HEK293T (cell line): ENCODE results near the gene TOB2.
"Not testable (repeated sequence)": the region's sequence is repeated elsewhere in the genome, so short reads cannot be mapped to it uniquely, and the experiment has no call there.

Experiments
- CTCF ChIA-PET: fragments of 350-600 bp; formaldehyde crosslinking; extraction: SDS; loops from one replicate; lab custom pipeline; 2021; ENCODE audit warnings: antibody characterized with exemption, inconsistent platforms; lab: Yijun Ruan, JAX
- POLR2A ChIA-PET: fragments of 350-600 bp; formaldehyde crosslinking; extraction: SDS; loops from one replicate; lab custom pipeline; 2020; ENCODE audit warnings: antibody characterized with exemption, inconsistent platforms; lab: Yijun Ruan, JAX
- DNase-seq: peaks from one replicate; pipeline ENCODE4 v3.0.0; 2012; ENCODE audit warnings: mixed read lengths; ENCODE audit errors: extremely low spot score
- ARNT ChIP-seq: fragments of 450-650 bp; IDR thresholded peaks from 2 replicates; pipeline ENCODE4 v1.6.1; 2017; ENCODE audit warnings: mild to moderate bottlenecking
- BHLHE40 ChIP-seq: fragments of 450-650 bp; IDR thresholded peaks from 2 replicates; pipeline ENCODE4 v1.6.1; 2016; ENCODE audit warnings: mild to moderate bottlenecking, moderate library complexity, borderline replicate concordance
- CTBP1 ChIP-seq: fragments of 450-650 bp; IDR thresholded peaks from 2 replicates; pipeline ENCODE4 v1.6.1; 2016; ENCODE audit warnings: borderline replicate concordance
- ELF4 ChIP-seq: fragments of 450-650 bp; IDR thresholded peaks from 2 replicates; pipeline ENCODE4 v1.6.1; 2017; ENCODE audit warnings: antibody characterized with exemption
- FOXA1 ChIP-seq: fragments of 450-650 bp; IDR thresholded peaks from 2 replicates; pipeline ENCODE4 v1.6.1; 2016; ENCODE audit warnings: mild to moderate bottlenecking
- FOXK2 ChIP-seq: fragments of 450-650 bp; IDR thresholded peaks from 2 replicates; pipeline ENCODE4 v1.6.1; 2016; ENCODE audit warnings: mild to moderate bottlenecking
- FOXM1 ChIP-seq: fragments of 450-650 bp; IDR thresholded peaks from 2 replicates; pipeline ENCODE4 v1.6.1; 2017; ENCODE audit warnings: mild to moderate bottlenecking, borderline replicate concordance
- HDGF ChIP-seq: fragments of 450-650 bp; IDR thresholded peaks from 2 replicates; pipeline ENCODE4 v1.6.1; 2017; ENCODE audit warnings: antibody characterized with exemption, borderline replicate concordance
- L3MBTL2 ChIP-seq: fragments of 450-650 bp; conservative IDR thresholded peaks from 2 replicates; pipeline ENCODE4 v1.6.1; 2016; ENCODE audit warnings: mild to moderate bottlenecking
- LEF1 ChIP-seq: fragments of 450-650 bp; IDR thresholded peaks from 2 replicates; pipeline ENCODE4 v1.6.1; 2017; ENCODE audit warnings: mild to moderate bottlenecking, borderline replicate concordance
- NFRKB ChIP-seq: fragments of 450-650 bp; IDR thresholded peaks from 2 replicates; pipeline ENCODE4 v1.6.1; 2016; ENCODE audit warnings: mild to moderate bottlenecking, moderate library complexity
- PKNOX1 ChIP-seq: fragments of 450-650 bp; IDR thresholded peaks from 2 replicates; pipeline ENCODE4 v1.6.1; 2016
- SP1 ChIP-seq: fragments of 450-650 bp; IDR thresholded peaks from 2 replicates; pipeline ENCODE4 v1.6.1; 2017
- SUZ12 ChIP-seq: fragments of 450-650 bp; IDR thresholded peaks from 2 replicates; pipeline ENCODE4 v1.6.1; 2016; ENCODE audit warnings: mild to moderate bottlenecking
- TARDBP ChIP-seq: fragments of 450-650 bp; IDR thresholded peaks from 2 replicates; pipeline ENCODE4 v1.6.1; 2016
- ZNF384 ChIP-seq: fragments of 450-650 bp; IDR thresholded peaks from 2 replicates; pipeline ENCODE4 v1.6.1; 2016

TOB2 gene

GRCh38 chr22:41442240-41442792, 4.3 kb downstream of the TOB2 start:
- POLR2A ChIA-PET: interaction anchor here (1.5 kb wide), 1 partner anchor 13 kb away, joined by 4 read pairs; no protein-coding TSS in a partner anchor
- DNase-seq: no peak
- CTCF ChIA-PET: interaction anchor here (0.9 to 1.1 kb wide), 2 partner anchors 38 to 75 kb away, joined by 3 to 4 read pairs; no protein-coding TSS in a partner anchor
- TF ChIP-seq ARNT (no peak), NFRKB (no peak), SP1 (no peak), BHLHE40 (no peak), FOXM1 (no peak), CTBP1 (no peak), FOXA1 (no peak), ZNF384 (no peak), PKNOX1 (no peak)

GRCh38 chr22:41440511-41440910, 6.1 kb downstream of the TOB2 start:
- POLR2A ChIA-PET, CTCF ChIA-PET, DNase-seq: not testable (repeated sequence)

GRCh38 chr22:41437198-41437597, 9.4 kb downstream of the TOB2 start:
- ChIA-PET POLR2A (interaction anchor here (1.2 to 4.1 kb wide), 3 partner anchors 9 to 32 kb away, joined by 3 to 37 read pairs (median 7); partner anchors contain the start of genes ACO2, PHF5A and TOB2), CTCF (no interaction called here)
- TF ChIP-seq ELF4: no peak
- TF ChIP-seq HDGF: no peak
- TF ChIP-seq ZNF384: no peak
- TF ChIP-seq ARNT: no peak
- no peak for TF ChIP-seq LEF1
- no peak for TF ChIP-seq CTBP1
- no peak for TF ChIP-seq L3MBTL2
- no peak for TF ChIP-seq NFRKB
- TF ChIP-seq TARDBP: no peak
- TF ChIP-seq PKNOX1: no peak
- TF ChIP-seq BHLHE40: no peak
- no peak for TF ChIP-seq SP1
- no peak for TF ChIP-seq FOXK2
- TF ChIP-seq FOXA1: no peak
- TF ChIP-seq SUZ12: no peak
- no peak for TF ChIP-seq FOXM1
- no peak for DNase-seq

GRCh38 chr22:41436322-41437113, 10.1 kb downstream of the TOB2 start:
- POLR2A ChIA-PET: interaction anchor here (1.2 to 4.1 kb wide), 3 partner anchors 9 to 32 kb away, joined by 3 to 37 read pairs (median 7); partner anchors contain the start of genes ACO2, PHF5A and TOB2
- CTCF ChIA-PET: no interaction called here
- DNase-seq: no peak
- TF ChIP-seq ARNT: no peak
- TF ChIP-seq FOXM1: no peak
- TF ChIP-seq NFRKB: no peak
- TF ChIP-seq BHLHE40: no peak
- TF ChIP-seq SUZ12: no peak
- TF ChIP-seq L3MBTL2: no peak
- no peak for TF ChIP-seq SP1
- TF ChIP-seq ELF4: no peak
- TF ChIP-seq ZNF384: no peak
- TF ChIP-seq CTBP1: no peak

- no peak for DNase-seq
- no peak for TF ChIP-seq LEF1
- TF ChIP-seq FOXA1: no peak
- no peak for TF ChIP-seq TARDBP
- TF ChIP-seq FOXK2: no peak
- no peak for TF ChIP-seq SP1
- no peak for TF ChIP-seq NFRKB
- no peak for TF ChIP-seq ELF4
- no peak for TF ChIP-seq FOXM1
- TF ChIP-seq SUZ12: no peak
- TF ChIP-seq L3MBTL2: no peak
- no peak for TF ChIP-seq CTBP1
- ChIA-PET POLR2A (interaction anchor here (4.1 kb wide), 1 partner anchor 10 kb away, joined by 37 read pairs; the partner anchor contains the start of gene TOB2), CTCF (no interaction called here)
Observed at GRCh38 chr22:41435560-41435959, 11.0 kb downstream of the TOB2 start.

GRCh38 chr22:41434361-41435003, 12.1 kb downstream of the TOB2 start:
- DNase-seq, CTCF ChIA-PET: not testable (repeated sequence)
- POLR2A ChIA-PET: interaction anchor here (1.0 to 4.1 kb wide), 2 partner anchors 11 to 14 kb away, joined by 3 to 37 read pairs; partner anchors contain the start of gene TOB2

- CTCF ChIA-PET, DNase-seq, POLR2A ChIA-PET: not testable (repeated sequence)
Observed at GRCh38 chr22:41433480-41433879, 13.1 kb downstream of the TOB2 start.
